Mesodermal cell (in vitro differentiated cells): ENCODE measurements around the gene RHOT2.

Experiments
- H3K27ac ChIP-seq: 2 replicates; pipeline ENCODE4 v1.7.0; 2013; ENCODE audit warnings: mild to moderate bottlenecking, low read depth, low read length, moderate library complexity; ENCODE audit not compliant: severe bottlenecking
- H3K36me3 ChIP-seq: 2 replicates; pipeline ENCODE4 v1.7.1; 2013; ENCODE audit warnings: mild to moderate bottlenecking, low read length, moderate library complexity; ENCODE audit not compliant: control insufficient read depth, insufficient read depth
- H3K4me1 ChIP-seq: one replicate; pipeline ENCODE4 v1.7.1; 2013; ENCODE audit warnings: mild to moderate bottlenecking, low read length; ENCODE audit not compliant: insufficient read depth, control insufficient read depth, poor library complexity, severe bottlenecking
- H3K4me3 ChIP-seq: 2 replicates; pipeline ENCODE4 v1.7.0; 2013; ENCODE audit warnings: low read length, control low read depth, mild to moderate bottlenecking; ENCODE audit not compliant: insufficient read depth, poor library complexity, severe bottlenecking; ENCODE audit errors: extremely low read depth
- H3K9me3 ChIP-seq: 2 replicates; pipeline ENCODE4 v1.7.1; 2013; ENCODE audit warnings: mild to moderate bottlenecking, low read length, moderate library complexity; ENCODE audit not compliant: control insufficient read depth
- WGBS, 2 experiments: methylation state at CpG; one replicate each; pipeline ENCODE4 v1.1.5; 2013; ENCODE audit warnings: missing lambda C conversion rate in 2 of 2; ENCODE audit not compliant: insufficient coverage in 2 of 2; 5-methylcytosine and 5-hydroxymethylcytosine counted together

RHOT2 gene

DNA sequence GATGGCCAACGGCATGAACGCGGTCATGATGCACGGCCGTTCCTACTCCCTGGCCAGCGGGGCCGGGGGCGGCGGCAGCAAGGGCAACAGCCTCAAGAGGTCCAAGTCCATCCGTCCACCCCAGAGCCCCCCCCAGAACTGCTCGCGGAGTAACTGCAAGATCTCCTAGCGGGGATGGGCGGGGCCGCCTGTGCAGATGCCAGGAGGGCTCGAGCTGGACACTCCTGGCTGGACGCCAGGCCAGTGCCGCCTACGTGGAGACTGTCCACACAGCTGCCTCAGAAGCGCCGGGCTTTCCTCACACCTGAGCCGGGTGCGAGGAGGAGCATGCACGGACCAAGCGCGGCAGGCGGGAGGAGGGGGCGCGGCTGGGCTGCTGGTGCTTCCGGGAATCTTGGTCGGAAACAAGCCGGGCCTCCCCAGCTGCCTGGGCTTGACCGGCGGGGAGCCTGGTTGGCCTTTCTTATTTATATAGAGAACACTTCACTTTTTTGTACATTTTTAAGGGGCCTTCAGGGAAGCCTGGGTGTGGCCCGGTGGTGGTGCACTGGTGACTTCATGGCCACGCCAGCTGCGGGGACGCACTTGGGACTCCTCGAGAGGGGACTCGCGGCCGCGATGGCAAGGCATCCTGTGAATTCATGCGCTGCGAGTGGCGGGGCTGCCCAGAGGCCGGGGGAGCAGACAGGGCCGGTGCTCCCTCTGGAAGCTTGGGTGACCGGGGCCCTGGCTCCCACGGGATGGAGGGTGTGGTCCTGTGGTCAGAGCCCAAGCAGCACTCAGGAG is 40.3 kb upstream of the RHOT2 start:
- no peak overlapping the region for H3K4me3 ChIP-seq
- H3K9me3 ChIP-seq = no peaks in the 10 kb centered on the region
- H3K27ac ChIP-seq = no peak overlapping the region
- 94 to 97% methylated on average over 40 to 45 of the region's 50 CpGs for WGBS, 2 experiments
- H3K4me1 ChIP-seq = peaks cover 36% of the 10 kb centered on the region
- H3K36me3 ChIP-seq = peaks cover 34% of the 10 kb centered on the region

DNA sequence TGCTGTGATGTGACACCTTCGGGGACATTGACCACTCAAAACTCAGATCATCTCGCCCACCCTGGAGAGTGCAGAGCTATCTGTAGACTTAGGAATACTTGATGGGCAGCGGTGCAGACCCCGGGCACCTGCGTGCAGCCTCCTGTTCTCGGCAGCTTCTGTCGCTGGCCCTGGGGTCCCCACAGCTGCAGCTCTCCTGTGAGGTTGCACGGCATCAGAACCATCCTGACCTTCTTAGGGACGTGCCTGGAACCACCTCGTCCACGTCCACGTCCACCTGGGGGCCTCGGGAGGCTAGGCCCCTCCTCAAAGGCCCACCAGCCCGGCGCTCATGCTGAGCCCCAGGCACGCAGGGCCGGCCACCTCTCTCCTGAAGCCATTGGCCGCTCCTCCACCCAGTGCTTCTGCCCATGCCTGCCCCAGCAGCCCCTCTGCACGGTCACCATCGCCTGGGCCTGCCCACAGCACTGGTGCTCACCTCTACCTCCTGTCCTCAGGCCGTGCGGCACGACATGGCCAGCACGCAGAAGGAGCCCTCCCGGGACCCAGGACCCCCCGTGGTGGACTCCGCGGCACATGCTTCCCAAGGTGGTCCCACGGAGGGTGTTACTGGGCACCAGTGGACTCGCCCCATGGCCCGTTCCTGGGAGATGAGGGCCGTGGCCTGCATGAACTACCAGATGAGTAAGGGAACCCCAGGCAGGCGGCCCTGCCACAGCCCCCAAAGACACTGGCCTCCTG is 39.4 kb upstream of the RHOT2 start:
- Histone ChIP-seq H3K36me3 (peaks cover 40% of the 10 kb centered on the region), H3K4me3 (no peak overlapping the region), H3K27ac (peak overlapping the region; percentile 94), H3K4me1 (peaks cover 36% of the 10 kb centered on the region), H3K9me3 (no peaks in the 10 kb centered on the region)
- 93% methylated on average over 25 to 33 of the region's 33 CpGs for WGBS, 2 experiments

DNA sequence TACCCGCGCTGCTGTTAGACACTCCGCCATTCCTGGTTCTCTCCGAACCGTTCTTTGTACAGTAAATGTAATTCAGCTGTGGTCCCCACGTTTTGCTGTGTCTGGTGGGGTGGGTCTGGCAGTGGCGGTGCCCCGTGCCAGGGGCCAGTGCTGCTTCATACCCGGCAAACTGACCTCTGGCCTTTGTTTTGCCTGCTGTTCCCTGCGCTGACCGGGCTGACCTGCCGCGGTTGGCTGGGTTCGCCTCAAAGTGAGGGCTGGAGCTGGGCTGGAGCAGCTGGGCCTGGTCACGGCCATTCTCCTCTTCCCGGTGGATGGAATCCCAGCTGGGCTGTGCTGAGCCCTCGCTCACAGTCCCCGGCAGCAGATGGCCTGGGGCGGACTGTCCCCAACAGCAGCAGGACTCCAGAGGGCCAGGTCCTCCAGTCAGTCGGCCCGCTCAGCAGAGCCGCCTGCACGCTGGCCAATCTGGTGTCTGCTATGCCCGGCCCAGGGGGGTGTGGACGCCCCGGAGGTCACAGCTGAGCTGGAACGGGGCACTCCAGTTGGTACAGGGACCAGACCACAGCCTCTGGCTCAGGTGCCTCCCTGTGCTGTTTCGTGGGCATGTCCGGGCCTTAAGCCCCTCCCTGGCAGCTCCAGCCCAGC is 38.6 kb upstream of the RHOT2 start:
- Histone ChIP-seq H3K27ac (peak overlapping the region; percentile 94), H3K4me3 (no peak overlapping the region)

DNA sequence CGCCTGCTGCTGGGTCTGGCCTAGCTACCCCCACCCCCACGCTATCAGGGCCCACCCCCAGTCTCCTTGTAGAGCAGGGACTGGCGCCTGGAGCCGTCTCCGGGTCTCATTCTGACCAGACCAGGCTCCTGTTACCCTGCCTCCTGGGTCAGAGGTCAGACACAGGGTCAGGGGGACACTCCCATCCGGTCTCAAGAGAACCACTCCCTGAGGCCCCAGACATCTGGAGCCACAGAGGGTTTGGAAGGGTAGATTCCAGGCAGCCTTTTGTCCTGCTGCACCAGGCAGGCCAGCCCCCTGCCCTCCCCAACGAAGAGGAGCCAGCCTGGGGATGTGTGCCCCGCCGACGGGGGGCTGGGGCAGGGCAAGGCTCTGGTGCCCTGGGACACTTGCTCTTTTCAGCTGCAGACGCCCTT is 38.1 kb upstream of the RHOT2 start:
- 17 to 33% methylated on average over 8 to 10 of the region's 11 CpGs for WGBS, 2 experiments
- no peaks in the 10 kb centered on the region for H3K9me3 ChIP-seq
- peak overlapping the region; percentile 94 for H3K27ac ChIP-seq
- H3K4me1 ChIP-seq = peaks cover 36% of the 10 kb centered on the region
- peaks cover 50% of the 10 kb centered on the region for H3K36me3 ChIP-seq
- H3K4me3 ChIP-seq = peak overlapping the region; percentile 44

More for the DNA sequence above, 38.6 kb upstream of the RHOT2 start:
- Histone ChIP-seq H3K4me1 (peaks cover 36% of the 10 kb centered on the region), H3K9me3 (no peaks in the 10 kb centered on the region), H3K36me3 (peaks cover 48% of the 10 kb centered on the region)
- 64 to 69% methylated on average over 27 to 28 of the region's 29 CpGs for WGBS, 2 experiments

DNA sequence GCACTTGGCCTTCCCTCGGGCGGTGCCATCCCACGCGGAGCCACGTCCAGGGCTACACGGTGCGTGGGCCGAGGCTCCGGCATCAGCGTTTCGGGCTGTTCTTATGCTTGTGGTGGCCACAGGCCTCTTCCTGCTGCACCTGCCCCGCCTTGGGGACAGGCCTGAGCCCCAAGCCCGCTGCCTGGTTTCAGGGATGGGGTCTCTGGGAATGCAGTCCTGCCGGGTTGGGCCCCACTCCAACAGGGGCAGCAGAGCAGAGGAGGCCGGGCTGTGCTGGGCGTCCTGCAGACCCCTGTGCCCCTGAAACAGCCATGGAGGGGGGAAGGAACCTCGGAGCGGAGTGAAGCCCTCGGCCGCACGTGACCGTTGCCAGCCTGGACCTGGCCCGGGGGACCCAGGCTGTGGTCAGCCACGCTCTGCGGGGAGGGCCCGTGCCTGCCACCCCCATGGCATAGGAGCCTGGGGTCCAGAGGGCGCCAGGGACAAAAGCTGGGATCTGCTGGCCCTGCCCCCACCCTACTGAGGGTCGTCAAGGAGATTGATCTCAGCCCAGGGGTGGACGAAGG is 37.6 kb upstream of the RHOT2 start:
- Histone ChIP-seq H3K27ac (peak overlapping the region; percentile 94), H3K4me3 (peak overlapping the region; percentile 44), H3K9me3 (no peaks in the 10 kb centered on the region), H3K4me1 (peaks cover 41% of the 10 kb centered on the region), H3K36me3 (peaks cover 50% of the 10 kb centered on the region)
- WGBS, 2 experiments = 41 to 50% methylated on average over 19 to 21 of the region's 29 CpGs

DNA sequence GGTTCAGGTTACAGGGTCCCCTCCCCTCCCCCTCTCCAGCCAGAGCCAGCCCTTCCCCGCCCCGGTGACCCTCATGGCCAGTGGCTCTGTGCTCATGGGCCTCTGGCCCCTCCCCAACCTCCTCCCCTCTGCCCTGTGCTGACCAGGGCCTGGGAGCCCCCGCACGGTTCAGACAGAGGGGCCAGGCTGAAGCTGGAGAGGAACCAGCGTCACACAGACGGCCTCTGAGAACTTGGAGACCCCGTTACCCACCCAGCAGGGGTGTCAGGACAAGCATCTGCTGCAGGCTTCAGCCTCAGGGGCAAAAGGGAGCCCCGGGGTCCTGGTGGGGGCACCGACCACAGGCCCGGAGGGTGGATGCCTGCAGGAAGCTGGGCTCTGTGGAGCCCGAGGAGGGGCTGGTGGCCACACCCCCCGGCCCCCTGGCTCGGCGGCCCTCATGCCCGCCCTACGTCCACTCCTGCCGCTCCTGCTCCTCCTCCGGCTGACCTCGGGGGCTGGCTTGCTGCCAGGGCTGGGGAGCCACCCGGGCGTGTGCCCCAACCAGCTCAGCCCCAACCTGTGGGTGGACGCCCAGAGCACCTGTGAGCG is 37.0 kb upstream of the RHOT2 start, which contains the start of gene WFIKKN1:
WFIKKN1 (plus strand) TSS at position 171 of the 591 bp plus-strand sequence; CDS start at position 440, 269 bp downstream.
- Histone ChIP-seq H3K27ac (peak within 1 kb of the TSS; percentile 94), H3K36me3 (peaks cover 44% of the 10 kb centered on the region), H3K9me3 (no peaks in the 10 kb centered on the region), H3K4me1 (peaks cover 43% of the 10 kb centered on the region), H3K4me3 (peak within 1 kb of the TSS; percentile 44)
- 9% methylated on average over 17 to 18 of the region's 23 CpGs for WGBS, 2 experiments

DNA sequence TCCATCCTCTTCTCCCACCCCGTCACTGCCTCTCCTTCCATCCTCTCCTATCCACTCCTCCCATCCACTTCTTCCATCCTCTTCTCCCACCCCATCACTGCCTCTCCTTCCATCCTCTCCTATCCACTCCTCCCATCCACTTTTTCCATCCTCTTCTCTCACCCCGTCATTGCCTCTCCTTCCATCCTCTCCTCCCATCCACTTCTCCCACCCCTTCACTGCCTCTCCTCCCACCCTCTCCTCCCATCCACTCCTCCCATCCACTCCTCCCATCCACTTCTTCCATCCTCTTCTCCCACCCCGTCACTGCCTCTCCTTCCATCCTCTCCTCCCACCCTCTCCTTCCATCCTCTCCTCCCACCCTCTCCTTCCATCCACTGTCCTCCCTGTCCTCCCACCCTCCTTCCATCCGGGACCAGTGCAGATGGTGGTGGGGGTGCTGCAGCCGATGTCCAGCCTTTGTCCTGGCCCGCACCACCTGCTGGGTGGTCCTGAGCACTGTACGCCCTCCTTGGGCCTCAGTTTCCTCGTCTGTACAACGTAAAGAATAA is 36.0 kb upstream of the RHOT2 start:
- H3K9me3 ChIP-seq = no peaks in the 10 kb centered on the region
- peak overlapping the region; percentile 8 for H3K4me3 ChIP-seq
- H3K4me1 ChIP-seq = peaks cover 43% of the 10 kb centered on the region
- peaks cover 39% of the 10 kb centered on the region for H3K36me3 ChIP-seq
- H3K27ac ChIP-seq = no peak overlapping the region
- 70 to 87% methylated on average over 5 to 7 of the region's 9 CpGs for WGBS, 2 experiments

DNA sequence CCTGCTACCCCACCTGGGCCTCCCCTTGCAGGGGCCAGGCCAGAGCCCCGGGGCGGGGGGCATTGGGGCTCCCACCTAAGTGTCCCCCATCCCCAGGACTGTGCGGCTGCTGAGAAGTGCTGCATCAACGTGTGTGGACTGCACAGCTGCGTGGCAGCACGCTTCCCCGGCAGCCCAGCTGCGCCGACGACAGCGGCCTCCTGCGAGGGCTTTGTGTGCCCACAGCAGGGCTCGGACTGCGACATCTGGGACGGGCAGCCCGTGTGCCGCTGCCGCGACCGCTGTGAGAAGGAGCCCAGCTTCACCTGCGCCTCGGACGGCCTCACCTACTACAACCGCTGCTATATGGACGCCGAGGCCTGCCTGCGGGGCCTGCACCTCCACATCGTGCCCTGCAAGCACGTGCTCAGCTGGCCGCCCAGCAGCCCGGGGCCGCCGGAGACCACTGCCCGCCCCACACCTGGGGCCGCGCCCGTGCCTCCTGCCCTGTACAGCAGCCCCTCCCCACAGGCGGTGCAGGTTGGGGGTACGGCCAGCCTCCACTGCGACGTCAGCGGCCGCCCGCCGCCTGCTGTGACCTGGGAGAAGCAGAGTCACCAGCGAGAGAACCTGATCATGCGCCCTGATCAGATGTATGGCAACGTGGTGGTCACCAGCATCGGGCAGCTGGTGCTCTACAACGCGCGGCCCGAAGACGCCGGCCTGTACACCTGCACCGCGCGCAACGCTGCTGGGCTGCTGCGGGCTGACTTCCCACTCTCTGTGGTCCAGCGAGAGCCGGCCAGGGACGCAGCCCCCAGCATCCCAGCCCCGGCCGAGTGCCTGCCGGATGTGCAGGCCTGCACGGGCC is 35.2 kb upstream of the RHOT2 start:
- H3K27ac ChIP-seq = no peak overlapping the region
- 95 to 97% methylated on average over 52 to 67 of the region's 67 CpGs for WGBS, 2 experiments
- H3K36me3 ChIP-seq = peaks cover 32% of the 10 kb centered on the region
- peaks cover 39% of the 10 kb centered on the region for H3K4me1 ChIP-seq
- H3K9me3 ChIP-seq = no peaks in the 10 kb centered on the region
- H3K4me3 ChIP-seq = no peak overlapping the region

DNA sequence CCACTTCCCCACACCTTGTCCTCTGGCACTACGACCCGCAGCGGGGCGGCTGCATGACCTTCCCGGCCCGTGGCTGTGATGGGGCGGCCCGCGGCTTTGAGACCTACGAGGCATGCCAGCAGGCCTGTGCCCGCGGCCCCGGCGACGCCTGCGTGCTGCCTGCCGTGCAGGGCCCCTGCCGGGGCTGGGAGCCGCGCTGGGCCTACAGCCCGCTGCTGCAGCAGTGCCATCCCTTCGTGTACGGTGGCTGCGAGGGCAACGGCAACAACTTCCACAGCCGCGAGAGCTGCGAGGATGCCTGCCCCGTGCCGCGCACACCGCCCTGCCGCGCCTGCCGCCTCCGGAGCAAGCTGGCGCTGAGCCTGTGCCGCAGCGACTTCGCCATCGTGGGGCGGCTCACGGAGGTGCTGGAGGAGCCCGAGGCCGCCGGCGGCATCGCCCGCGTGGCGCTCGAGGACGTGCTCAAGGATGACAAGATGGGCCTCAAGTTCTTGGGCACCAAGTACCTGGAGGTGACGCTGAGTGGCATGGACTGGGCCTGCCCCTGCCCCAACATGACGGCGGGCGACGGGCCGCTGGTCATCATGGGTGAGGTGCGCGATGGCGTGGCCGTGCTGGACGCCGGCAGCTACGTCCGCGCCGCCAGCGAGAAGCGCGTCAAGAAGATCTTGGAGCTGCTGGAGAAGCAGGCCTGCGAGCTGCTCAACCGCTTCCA is 34.4 kb upstream of the RHOT2 start:
- WGBS, 2 experiments = 97 to 98% methylated on average over 73 to 74 of the region's 74 CpGs
- Histone ChIP-seq H3K4me1 (peaks cover 41% of the 10 kb centered on the region), H3K36me3 (peaks cover 24% of the 10 kb centered on the region), H3K4me3 (no peak overlapping the region), H3K9me3 (no peaks in the 10 kb centered on the region), H3K27ac (no peak overlapping the region)
